ENCODE data around the gene ANKRD55. TPM values are rescaled to one million over a fixed set of nuclear protein-coding genes. Genes with fewer than 3 reads are reported as not detected.

Gene ANKRD55
- total RNA-seq, 4 donors from 2014 or later, result not detected

DNA sequence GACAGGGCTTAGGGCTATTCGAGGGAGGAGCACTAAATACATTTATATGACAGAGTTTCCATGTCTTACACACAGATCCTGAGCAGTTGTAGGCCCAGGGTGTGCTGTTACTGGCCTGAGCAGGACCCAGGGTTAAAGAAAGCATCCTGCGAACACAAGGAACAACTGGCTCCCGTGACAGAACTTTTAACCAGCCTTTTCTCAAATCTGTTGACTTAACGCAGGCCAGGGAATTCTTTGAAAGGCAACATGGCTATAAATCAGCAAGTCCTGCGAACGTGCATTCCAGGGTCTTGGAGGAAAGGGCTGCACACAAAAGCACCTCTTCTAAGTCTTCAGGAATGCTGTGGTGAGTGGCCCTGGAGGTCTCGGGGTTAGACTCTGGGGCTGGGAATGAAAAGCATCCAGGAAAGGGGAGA lies 45.2 kb upstream of the ANKRD55 start:
- no peaks in the 10 kb centered on the region for H3K36me3 ChIP-seq
- WGBS, 2 donors, result 35 to 38% methylated on average over 7 of the region's 7 CpGs
- no peak for DNase-seq (ENCODE audit: low spot score in 2 of 2)
- peak overlapping the region in 1 of 4 donors; percentile 22 for H3K27ac ChIP-seq
- peaks cover 0 to 29% (median 14%) of the 10 kb centered on the region in 4 donors for H3K4me1 ChIP-seq
- no peaks in the 10 kb centered on the region for H3K9me3 ChIP-seq
- no peaks in the 10 kb centered on the region for H3K27me3 ChIP-seq
- no peak overlapping the region for H3K4me3 ChIP-seq
- TF ChIP-seq POLR2A (IDR thresholded peaks at IDR 0.05) (no peak), EP300 (IDR thresholded peaks at IDR 0.05) (no peak)
- TF ChIP-seq, protein P1, sequence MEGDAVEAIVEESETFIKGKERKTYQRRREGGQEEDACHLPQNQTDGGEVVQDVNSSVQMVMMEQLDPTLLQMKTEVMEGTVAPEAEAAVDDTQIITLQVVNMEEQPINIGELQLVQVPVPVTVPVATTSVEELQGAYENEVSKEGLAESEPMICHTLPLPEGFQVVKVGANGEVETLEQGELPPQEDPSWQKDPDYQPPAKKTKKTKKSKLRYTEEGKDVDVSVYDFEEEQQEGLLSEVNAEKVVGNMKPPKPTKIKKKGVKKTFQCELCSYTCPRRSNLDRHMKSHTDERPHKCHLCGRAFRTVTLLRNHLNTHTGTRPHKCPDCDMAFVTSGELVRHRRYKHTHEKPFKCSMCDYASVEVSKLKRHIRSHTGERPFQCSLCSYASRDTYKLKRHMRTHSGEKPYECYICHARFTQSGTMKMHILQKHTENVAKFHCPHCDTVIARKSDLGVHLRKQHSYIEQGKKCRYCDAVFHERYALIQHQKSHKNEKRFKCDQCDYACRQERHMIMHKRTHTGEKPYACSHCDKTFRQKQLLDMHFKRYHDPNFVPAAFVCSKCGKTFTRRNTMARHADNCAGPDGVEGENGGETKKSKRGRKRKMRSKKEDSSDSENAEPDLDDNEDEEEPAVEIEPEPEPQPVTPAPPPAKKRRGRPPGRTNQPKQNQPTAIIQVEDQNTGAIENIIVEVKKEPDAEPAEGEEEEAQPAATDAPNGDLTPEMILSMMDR (IDR thresholded peaks at IDR 0.05), result no peak

DNA sequence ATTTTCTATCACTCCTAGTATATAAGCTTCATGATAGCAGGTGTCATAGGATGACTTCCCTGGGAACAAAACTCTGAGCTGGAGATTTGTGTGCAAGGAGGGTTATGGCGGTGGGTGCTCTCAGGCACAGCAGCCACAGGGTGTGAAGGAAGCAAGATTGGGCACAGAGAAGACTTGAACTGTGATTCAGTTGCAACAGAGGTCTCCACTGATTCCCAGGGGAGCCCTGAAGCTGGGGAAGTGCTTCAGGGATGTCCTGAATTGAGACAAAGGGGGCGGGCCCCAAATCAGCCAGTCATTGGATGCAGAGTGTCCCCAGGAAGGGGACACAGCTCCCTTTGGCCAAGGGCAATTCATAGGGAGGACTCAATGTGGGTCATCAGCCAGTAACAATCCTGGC lies 44.4 kb upstream of the ANKRD55 start:
- Histone ChIP-seq H3K27me3 (no peaks in the 10 kb centered on the region), H3K27ac (no peak overlapping the region), H3K36me3 (no peaks in the 10 kb centered on the region), H3K4me3 (no peak overlapping the region), H3K9me3 (no peaks in the 10 kb centered on the region), H3K4me1 (peaks cover 0 to 29% (median 14%) of the 10 kb centered on the region in 4 donors)
- no peak for TF ChIP-seq EP300 (IDR thresholded peaks at IDR 0.05)
- TF ChIP-seq, protein P1 (IDR thresholded peaks at IDR 0.05), result no peak
- TF ChIP-seq POLR2A (IDR thresholded peaks at IDR 0.05), result no peak
- WGBS, 2 donors, result 100% methylated on average over 2 of the region's 2 CpGs
- DNase-seq (ENCODE audit: low spot score in 2 of 2), result no peak

DNA sequence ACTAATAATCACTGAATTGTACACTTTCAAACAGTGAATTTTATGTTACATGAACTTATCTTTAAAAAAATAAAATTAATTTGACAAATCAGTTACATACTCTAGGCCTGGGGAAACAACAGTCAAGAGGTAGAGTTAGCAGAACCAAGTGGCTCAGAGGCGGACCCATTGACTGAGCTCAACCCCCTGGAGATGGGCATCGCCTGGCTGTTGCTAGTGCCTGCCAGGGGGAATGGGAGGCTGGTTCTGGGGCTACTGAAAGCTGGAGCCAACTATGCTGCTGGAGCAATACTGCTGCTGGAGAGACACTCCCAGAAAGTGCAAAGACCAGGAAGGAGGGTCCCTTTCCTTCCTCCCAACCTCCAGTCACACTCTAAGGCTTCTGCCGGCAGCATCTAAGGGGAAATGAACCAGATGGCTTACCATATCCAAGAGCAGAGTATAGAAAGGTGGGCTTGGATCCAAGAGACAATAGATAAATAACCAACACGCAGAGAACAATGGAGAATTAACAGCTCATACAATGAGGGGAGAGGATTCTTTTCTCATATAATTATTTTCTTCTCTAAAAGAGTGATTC lies 40.3 kb upstream of the ANKRD55 start:
- Histone ChIP-seq H3K27ac (no peak overlapping the region), H3K4me1 (peaks cover 0 to 33% (median 2%) of the 10 kb centered on the region in 4 donors), H3K27me3 (no peaks in the 10 kb centered on the region), H3K9me3 (no peaks in the 10 kb centered on the region), H3K36me3 (no peaks in the 10 kb centered on the region), H3K4me3 (no peak overlapping the region)
- WGBS, 2 donors, result 76 to 85% methylated on average over 4 of the region's 4 CpGs
- TF ChIP-seq POLR2A (IDR thresholded peaks at IDR 0.05) (no peak), EP300 (IDR thresholded peaks at IDR 0.05) (no peak)
- TF ChIP-seq, protein P1 (IDR thresholded peaks at IDR 0.05), result no peak
- DNase-seq (ENCODE audit: low spot score in 2 of 2), result no peak

DNA sequence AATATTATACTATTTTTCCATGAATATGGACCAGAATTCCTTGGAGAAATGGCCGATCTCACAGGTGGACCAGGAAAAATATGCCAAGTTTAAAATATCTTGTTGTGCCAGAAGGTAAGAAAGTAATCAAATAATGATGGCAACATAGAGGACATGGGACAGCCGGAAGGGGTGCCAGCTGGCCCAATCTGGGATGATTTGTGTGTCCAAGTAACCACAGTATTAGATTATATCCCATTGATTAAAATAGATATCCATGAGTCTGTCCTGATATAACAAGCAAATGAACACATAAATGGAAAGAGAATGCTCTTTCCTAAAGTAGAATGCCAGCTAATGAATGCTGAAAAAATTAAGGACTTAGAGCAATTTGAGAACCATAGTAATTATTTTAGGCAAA lies 39.6 kb upstream of the ANKRD55 start:
- 94 to 97% methylated on average over 2 of the region's 2 CpGs for WGBS, 2 donors
- H3K27me3 ChIP-seq, result no peaks in the 10 kb centered on the region
- no peak overlapping the region for H3K27ac ChIP-seq
- no peak for DNase-seq (ENCODE audit: low spot score in 2 of 2)
- no peaks in the 10 kb centered on the region for H3K9me3 ChIP-seq
- TF ChIP-seq EP300 (IDR thresholded peaks at IDR 0.05) (no peak), POLR2A (IDR thresholded peaks at IDR 0.05) (no peak)
- TF ChIP-seq, protein P1 (IDR thresholded peaks at IDR 0.05), result no peak
- peaks cover 0 to 26% (median 0%) of the 10 kb centered on the region in 4 donors for H3K4me1 ChIP-seq
- H3K4me3 ChIP-seq, result no peak overlapping the region
- no peaks in the 10 kb centered on the region for H3K36me3 ChIP-seq

DNA sequence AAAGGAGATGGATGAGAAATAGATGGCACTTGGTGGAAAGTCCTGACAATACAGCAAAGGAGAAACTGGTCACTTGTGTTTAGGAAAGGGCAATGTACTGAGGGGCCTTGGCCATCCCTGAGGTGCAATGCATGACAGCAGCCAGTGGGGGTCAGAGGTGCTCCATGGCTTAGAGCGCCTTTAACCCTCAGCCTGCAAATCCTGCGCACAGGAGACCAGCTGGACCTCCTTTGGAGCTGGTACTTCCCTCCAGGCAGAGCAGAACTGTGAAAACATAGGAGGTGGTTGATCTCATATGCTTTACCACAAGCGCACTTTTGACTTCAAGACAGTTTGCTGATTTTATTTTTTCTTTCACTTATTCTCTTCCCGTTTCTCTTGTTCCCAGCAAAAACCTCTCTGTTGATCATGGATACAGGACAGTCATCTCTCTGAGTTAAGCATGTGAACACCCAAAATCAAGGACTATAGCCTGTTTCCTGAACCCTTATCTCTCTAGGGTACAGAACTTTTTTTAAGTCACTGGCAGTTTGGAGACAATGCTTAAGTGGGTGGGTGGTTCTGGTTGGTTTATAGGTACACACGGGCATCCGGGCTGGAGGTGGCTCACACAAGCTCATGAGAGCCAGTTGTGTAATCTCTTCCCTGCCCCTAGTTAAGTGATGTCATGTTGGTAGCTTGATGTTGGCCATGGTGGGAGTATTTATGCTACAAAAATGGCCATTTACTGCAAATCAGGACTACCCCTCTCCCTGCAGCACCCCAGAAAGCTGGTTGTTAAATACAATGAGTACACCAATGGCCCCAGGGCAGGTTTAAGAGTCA lies 37.6 kb upstream of the ANKRD55 start:
- TF ChIP-seq, protein P1 (IDR thresholded peaks at IDR 0.05), result peak; percentile 95 to 96 (median 95)
- TF ChIP-seq EP300 (IDR thresholded peaks at IDR 0.05) (peak; percentile 21 to 45), POLR2A (IDR thresholded peaks at IDR 0.05) (no peak)
- WGBS, 2 donors, result 40 to 41% methylated on average over 5 to 6 of the region's 6 CpGs
- Histone ChIP-seq H3K4me1 (peaks cover 0 to 22% (median 0%) of the 10 kb centered on the region in 4 donors), H3K27ac (peak overlapping the region in 1 of 4 donors; percentile 33), H3K27me3 (no peaks in the 10 kb centered on the region), H3K9me3 (no peaks in the 10 kb centered on the region), H3K4me3 (no peak overlapping the region), H3K36me3 (no peaks in the 10 kb centered on the region)
- peak; percentile 60 to 78 for DNase-seq (ENCODE audit: low spot score in 2 of 2)

Measured in tibial nerve (tissue), 4 donors.